ENCODE measurements around the gene TOB1. TPM values are rescaled to one million over a fixed set of nuclear protein-coding genes. Genes with fewer than 3 reads are reported as not detected.
"Not testable (repeated sequence)": the region's sequence is repeated elsewhere in the genome, so short reads cannot be mapped to it uniquely, and the experiment has no call there.

The TOB1 gene
- total RNA-seq, 1 experiment from 2014 or later = 19.3 TPM

GRCh38 chr17:50899559-50900319 lies 33.6 kb upstream of the TOB1 start:
- no peak for TF ChIP-seq EZH2 (IDR thresholded peaks at IDR 0.05; ENCODE audit: borderline replicate concordance, low read depth, low read length, poor library complexity, severe bottlenecking)
- TF ChIP-seq, protein P1, sequence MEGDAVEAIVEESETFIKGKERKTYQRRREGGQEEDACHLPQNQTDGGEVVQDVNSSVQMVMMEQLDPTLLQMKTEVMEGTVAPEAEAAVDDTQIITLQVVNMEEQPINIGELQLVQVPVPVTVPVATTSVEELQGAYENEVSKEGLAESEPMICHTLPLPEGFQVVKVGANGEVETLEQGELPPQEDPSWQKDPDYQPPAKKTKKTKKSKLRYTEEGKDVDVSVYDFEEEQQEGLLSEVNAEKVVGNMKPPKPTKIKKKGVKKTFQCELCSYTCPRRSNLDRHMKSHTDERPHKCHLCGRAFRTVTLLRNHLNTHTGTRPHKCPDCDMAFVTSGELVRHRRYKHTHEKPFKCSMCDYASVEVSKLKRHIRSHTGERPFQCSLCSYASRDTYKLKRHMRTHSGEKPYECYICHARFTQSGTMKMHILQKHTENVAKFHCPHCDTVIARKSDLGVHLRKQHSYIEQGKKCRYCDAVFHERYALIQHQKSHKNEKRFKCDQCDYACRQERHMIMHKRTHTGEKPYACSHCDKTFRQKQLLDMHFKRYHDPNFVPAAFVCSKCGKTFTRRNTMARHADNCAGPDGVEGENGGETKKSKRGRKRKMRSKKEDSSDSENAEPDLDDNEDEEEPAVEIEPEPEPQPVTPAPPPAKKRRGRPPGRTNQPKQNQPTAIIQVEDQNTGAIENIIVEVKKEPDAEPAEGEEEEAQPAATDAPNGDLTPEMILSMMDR (conservative IDR thresholded peaks at IDR 0.05; ENCODE audit: low read depth, low read length) = no peak
- no TSS peak for BruUV-seq (replicated peaks)
- CTCF ChIA-PET = no interaction called here
- no peak for DNase-seq (ENCODE audit: low spot score)
- H3K36me3 ChIP-seq (ENCODE audit: insufficient read depth, low read length, poor library complexity, severe bottlenecking) = no peaks in the 10 kb centered on the region
- POLR2A ChIA-PET (ENCODE audit: low non-redundant PET) = no interaction called here
- H3K9me3 ChIP-seq (ENCODE audit: low read depth, low read length, poor library complexity, severe bottlenecking) = no peaks in the 10 kb centered on the region
- no peaks in the 10 kb centered on the region for H3K27me3 ChIP-seq (replicated peaks; ENCODE audit: insufficient read depth, low read depth, low read length, poor library complexity)
- peaks cover 7% of the 10 kb centered on the region for H3K4me1 ChIP-seq (ENCODE audit: insufficient read depth, low read length, poor library complexity, severe bottlenecking)
- intact Hi-C loops (cut with micrococcal nuclease; ENCODE audit: unreplicated experiment) = no loop called here
- H3K27ac ChIP-seq (ENCODE audit: low read depth, low read length, poor library complexity, severe bottlenecking) = no peak overlapping the region
- no peak overlapping the region for H3K4me3 ChIP-seq (ENCODE audit: low read depth, low read length, poor library complexity, severe bottlenecking)

GRCh38 chr17:50899005-50899460 lies 32.9 kb upstream of the TOB1 start:
- no TSS peak for BruUV-seq (replicated peaks)
- Histone ChIP-seq H3K27ac (ENCODE audit: low read depth, low read length, poor library complexity, severe bottlenecking) (no peak overlapping the region), H3K4me1 (ENCODE audit: insufficient read depth, low read length, poor library complexity, severe bottlenecking) (peaks cover under 1% of the 10 kb centered on the region), H3K4me3 (ENCODE audit: low read depth, low read length, poor library complexity, severe bottlenecking) (no peak overlapping the region), H3K36me3 (ENCODE audit: insufficient read depth, low read length, poor library complexity, severe bottlenecking) (no peaks in the 10 kb centered on the region), H3K27me3 (replicated peaks; ENCODE audit: insufficient read depth, low read depth, low read length, poor library complexity) (no peaks in the 10 kb centered on the region), H3K9me3 (ENCODE audit: low read depth, low read length, poor library complexity, severe bottlenecking) (no peaks in the 10 kb centered on the region)
- ChIA-PET CTCF (no interaction called here), POLR2A (ENCODE audit: low non-redundant PET) (no interaction called here)
- intact Hi-C loops (cut with micrococcal nuclease; ENCODE audit: unreplicated experiment) = no loop called here
- TF ChIP-seq EZH2 (IDR thresholded peaks at IDR 0.05; ENCODE audit: borderline replicate concordance, low read depth, low read length, poor library complexity, severe bottlenecking) = no peak
- TF ChIP-seq, protein P1 (conservative IDR thresholded peaks at IDR 0.05; ENCODE audit: low read depth, low read length) = no peak
- no peak for DNase-seq (ENCODE audit: low spot score)

- BruUV-seq (replicated peaks) = no TSS peak
- POLR2A ChIA-PET (ENCODE audit: low non-redundant PET) = no interaction called here
These were observed 32.3 kb upstream of the TOB1 start for GRCh38 chr17:50898369-50899004.

GRCh38 chr17:50894513-50894912 lies 28.4 kb upstream of the TOB1 start:
- H3K27me3 ChIP-seq (replicated peaks; ENCODE audit: insufficient read depth, low read depth, low read length, poor library complexity); DNase-seq (ENCODE audit: low spot score); H3K27ac ChIP-seq (ENCODE audit: low read depth, low read length, poor library complexity, severe bottlenecking); H3K4me1 ChIP-seq (ENCODE audit: insufficient read depth, low read length, poor library complexity, severe bottlenecking); H3K9me3 ChIP-seq (ENCODE audit: low read depth, low read length, poor library complexity, severe bottlenecking); H3K36me3 ChIP-seq (ENCODE audit: insufficient read depth, low read length, poor library complexity, severe bottlenecking); CTCF ChIA-PET; intact Hi-C loops (cut with micrococcal nuclease; ENCODE audit: unreplicated experiment); H3K4me3 ChIP-seq (ENCODE audit: low read depth, low read length, poor library complexity, severe bottlenecking); POLR2A ChIA-PET (ENCODE audit: low non-redundant PET); BruUV-seq (replicated peaks): not testable (repeated sequence)

More at GRCh38 chr17:50898369-50899004, 32.3 kb upstream of the TOB1 start:
- no peaks in the 10 kb centered on the region for H3K27me3 ChIP-seq (replicated peaks; ENCODE audit: insufficient read depth, low read depth, low read length, poor library complexity)
- no peaks in the 10 kb centered on the region for H3K36me3 ChIP-seq (ENCODE audit: insufficient read depth, low read length, poor library complexity, severe bottlenecking)
- no peaks in the 10 kb centered on the region for H3K9me3 ChIP-seq (ENCODE audit: low read depth, low read length, poor library complexity, severe bottlenecking)
- DNase-seq (ENCODE audit: low spot score) = no peak
- CTCF ChIA-PET = no interaction called here
- H3K4me3 ChIP-seq (ENCODE audit: low read depth, low read length, poor library complexity, severe bottlenecking) = no peak overlapping the region
- no peaks in the 10 kb centered on the region for H3K4me1 ChIP-seq (ENCODE audit: insufficient read depth, low read length, poor library complexity, severe bottlenecking)
- no peak overlapping the region for H3K27ac ChIP-seq (ENCODE audit: low read depth, low read length, poor library complexity, severe bottlenecking)
- intact Hi-C loops (cut with micrococcal nuclease; ENCODE audit: unreplicated experiment) = no loop called here
- TF ChIP-seq, protein P1 (conservative IDR thresholded peaks at IDR 0.05; ENCODE audit: low read depth, low read length) = no peak
- no peak for TF ChIP-seq EZH2 (IDR thresholded peaks at IDR 0.05; ENCODE audit: borderline replicate concordance, low read depth, low read length, poor library complexity, severe bottlenecking)

Measured in A673 (cell line).